DOHH2 (cell line): ENCODE measurements around the gene SCAMP4.

Experiments
- EZH2phosphoT487 ChIP-seq: fragments of 200-600 bp; sonication (generic); IDR thresholded peaks from 2 replicates; pipeline ENCODE4 v1.6.1; 2017; ENCODE audit warnings: borderline replicate concordance, mild to moderate bottlenecking, antibody characterized with exemption, low read length, moderate library complexity, mixed read lengths
- TF ChIP-seq, protein P1 (sequence below): fragments of 200-600 bp; sonication (generic); IDR thresholded peaks from one replicate; pipeline ENCODE4 v1.5.1; 2014; ENCODE audit warnings: antibody characterized with exemption, mild to moderate bottlenecking, low read depth, low read length; ENCODE audit not compliant: poor library complexity, severe bottlenecking

DNA sequence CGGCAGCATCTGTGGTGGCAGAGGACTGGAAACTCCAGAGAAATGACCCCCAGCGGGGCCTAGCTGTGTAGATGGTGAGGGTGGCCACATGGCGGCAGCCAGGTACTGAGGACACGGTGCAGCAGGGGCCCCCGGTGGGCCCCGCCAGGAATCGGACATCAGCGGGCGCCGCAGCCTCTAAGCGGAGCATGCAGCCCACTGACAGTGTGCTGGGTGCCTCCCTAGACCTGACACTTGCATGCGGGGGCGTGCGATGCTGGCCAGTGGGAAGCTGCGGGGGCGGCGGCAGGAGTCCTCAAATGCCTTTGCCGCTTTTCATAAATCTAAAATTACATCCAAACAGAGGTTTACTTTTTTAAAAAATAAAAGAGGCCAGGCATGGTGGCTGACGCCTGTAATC lies 16.1 kb downstream of the SCAMP4 start:
- TF ChIP-seq, protein P1, sequence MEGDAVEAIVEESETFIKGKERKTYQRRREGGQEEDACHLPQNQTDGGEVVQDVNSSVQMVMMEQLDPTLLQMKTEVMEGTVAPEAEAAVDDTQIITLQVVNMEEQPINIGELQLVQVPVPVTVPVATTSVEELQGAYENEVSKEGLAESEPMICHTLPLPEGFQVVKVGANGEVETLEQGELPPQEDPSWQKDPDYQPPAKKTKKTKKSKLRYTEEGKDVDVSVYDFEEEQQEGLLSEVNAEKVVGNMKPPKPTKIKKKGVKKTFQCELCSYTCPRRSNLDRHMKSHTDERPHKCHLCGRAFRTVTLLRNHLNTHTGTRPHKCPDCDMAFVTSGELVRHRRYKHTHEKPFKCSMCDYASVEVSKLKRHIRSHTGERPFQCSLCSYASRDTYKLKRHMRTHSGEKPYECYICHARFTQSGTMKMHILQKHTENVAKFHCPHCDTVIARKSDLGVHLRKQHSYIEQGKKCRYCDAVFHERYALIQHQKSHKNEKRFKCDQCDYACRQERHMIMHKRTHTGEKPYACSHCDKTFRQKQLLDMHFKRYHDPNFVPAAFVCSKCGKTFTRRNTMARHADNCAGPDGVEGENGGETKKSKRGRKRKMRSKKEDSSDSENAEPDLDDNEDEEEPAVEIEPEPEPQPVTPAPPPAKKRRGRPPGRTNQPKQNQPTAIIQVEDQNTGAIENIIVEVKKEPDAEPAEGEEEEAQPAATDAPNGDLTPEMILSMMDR: no peak
- no peak for TF ChIP-seq EZH2phosphoT487
